IPS-20b (cell line): ENCODE results near the gene ATP8B4.
"Not testable (repeated sequence)": the region's sequence is repeated elsewhere in the genome, so short reads cannot be mapped to it uniquely, and the experiment has no call there.

Source experiments
- H3K27ac ChIP-seq: one replicate; pipeline ENCODE4 v1.5.1; 2013; ENCODE audit warnings: low read length
- H3K27me3 ChIP-seq: 2 replicates; pipeline ENCODE4 v1.6.1; 2013; ENCODE audit warnings: mild to moderate bottlenecking, low read length, inconsistent platforms; ENCODE audit not compliant: insufficient read depth
- H3K36me3 ChIP-seq: 2 replicates; pipeline ENCODE4 v1.6.1; 2013; ENCODE audit warnings: low read depth, mild to moderate bottlenecking, inconsistent platforms, low read length, moderate library complexity; ENCODE audit not compliant: insufficient read depth
- H3K4me1 ChIP-seq: 2 replicates; pipeline ENCODE4 v1.6.1; 2013; ENCODE audit warnings: mild to moderate bottlenecking, control low read depth, inconsistent platforms, low read length, moderate library complexity; ENCODE audit not compliant: insufficient read depth
- H3K4me3 ChIP-seq: 2 replicates; pipeline ENCODE4 v1.5.1; 2013; ENCODE audit warnings: mild to moderate bottlenecking, low read length, inconsistent platforms
- H3K9ac ChIP-seq: 2 replicates; pipeline ENCODE4 v1.6.1; 2013; ENCODE audit warnings: low read depth, mild to moderate bottlenecking, inconsistent platforms, low read length, moderate library complexity
- H3K9me3 ChIP-seq: 2 replicates; pipeline ENCODE4 v1.6.1; 2013; ENCODE audit warnings: mild to moderate bottlenecking, low read depth, low read length, inconsistent platforms; ENCODE audit not compliant: insufficient read depth

Gene ATP8B4

GRCh38 chr15:50119063-50120040, at the start of gene ATP8B4:
Gene ATP8B4, minus strand, starts transcription at chr15:50119233. Its CDS starts 12,267 bp downstream, at chr15:50106966.
- Histone ChIP-seq H3K27me3 (no peaks in the 10 kb centered on the region), H3K27ac (no peak within 1 kb of the TSS), H3K4me1 (peaks cover 10% of the 10 kb centered on the region; the same call in 1 of the 2 replicates), H3K9me3 (no peaks in the 10 kb centered on the region; the same call in 1 of the 2 replicates), H3K36me3 (no peaks in the 10 kb centered on the region), H3K4me3 (no peak within 1 kb of the TSS), H3K9ac (no peak within 1 kb of the TSS)

DNA sequence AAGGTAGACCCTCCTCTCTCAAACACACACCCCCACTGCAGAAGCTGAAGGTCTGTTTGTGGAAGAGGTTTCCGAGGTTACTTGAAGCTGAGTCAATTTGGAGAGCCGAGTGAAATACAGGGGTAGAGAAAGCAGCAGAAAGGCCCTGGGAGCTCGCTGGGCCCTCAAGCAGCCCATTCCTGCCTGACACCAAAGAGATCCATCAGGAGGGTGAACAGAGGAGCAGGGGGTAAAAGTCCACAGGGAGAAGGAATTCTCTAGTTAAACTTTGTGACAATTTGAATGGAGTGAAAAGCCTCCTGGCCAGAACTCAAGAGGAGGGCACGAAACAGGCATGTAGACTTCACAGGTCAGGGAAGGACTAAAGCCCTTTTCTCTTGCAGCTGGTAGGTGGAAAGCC, 49.3 kb upstream of the ATP8B4 start:
- Histone ChIP-seq H3K27me3 (no peaks in the 10 kb centered on the region), H3K36me3 (no peaks in the 10 kb centered on the region), H3K4me1 (no peaks in the 10 kb centered on the region; the same call in 1 of the 2 replicates), H3K27ac (no peak overlapping the region), H3K9ac (no peak overlapping the region), H3K9me3 (no peaks in the 10 kb centered on the region), H3K4me3 (no peak overlapping the region)

GRCh38 chr15:50167110-50167509, 48.1 kb upstream of the ATP8B4 start:
- no peaks in the 10 kb centered on the region for H3K27me3 ChIP-seq
- H3K4me1 ChIP-seq: no peaks in the 10 kb centered on the region; the same call in 1 of the 2 replicates

GRCh38 chr15:50166216-50166615, 47.2 kb upstream of the ATP8B4 start:
- Histone ChIP-seq H3K4me3 (no peak overlapping the region), H3K36me3 (no peaks in the 10 kb centered on the region), H3K27me3 (no peaks in the 10 kb centered on the region), H3K9ac (no peak overlapping the region), H3K9me3 (no peaks in the 10 kb centered on the region), H3K27ac (no peak overlapping the region), H3K4me1 (no peaks in the 10 kb centered on the region; the same call in 1 of the 2 replicates)

More at GRCh38 chr15:50167110-50167509, 48.1 kb upstream of the ATP8B4 start:
- Histone ChIP-seq H3K9me3 (no peaks in the 10 kb centered on the region), H3K9ac (no peak overlapping the region), H3K4me3 (no peak overlapping the region), H3K27ac (no peak overlapping the region), H3K36me3 (no peaks in the 10 kb centered on the region)

- H3K9me3 ChIP-seq: no peaks in the 10 kb centered on the region; the same call in 1 of the 2 replicates
- no peak overlapping the region for H3K9ac ChIP-seq
- H3K4me1 ChIP-seq: no peaks in the 10 kb centered on the region; the same call in 1 of the 2 replicates
- H3K36me3 ChIP-seq: no peaks in the 10 kb centered on the region
- no peak overlapping the region for H3K27ac ChIP-seq
- no peak overlapping the region for H3K4me3 ChIP-seq
- no peaks in the 10 kb centered on the region for H3K27me3 ChIP-seq
Measured at GRCh38 chr15:50164458-50164857, 45.4 kb upstream of the ATP8B4 start.

GRCh38 chr15:50163719-50164410, 44.8 kb upstream of the ATP8B4 start:
- Histone ChIP-seq H3K27me3 (no peaks in the 10 kb centered on the region), H3K36me3 (no peaks in the 10 kb centered on the region), H3K4me3 (no peak overlapping the region), H3K4me1 (no peaks in the 10 kb centered on the region; the same call in 1 of the 2 replicates), H3K9me3 (no peaks in the 10 kb centered on the region; the same call in 1 of the 2 replicates), H3K27ac (no peak overlapping the region), H3K9ac (no peak overlapping the region)

DNA sequence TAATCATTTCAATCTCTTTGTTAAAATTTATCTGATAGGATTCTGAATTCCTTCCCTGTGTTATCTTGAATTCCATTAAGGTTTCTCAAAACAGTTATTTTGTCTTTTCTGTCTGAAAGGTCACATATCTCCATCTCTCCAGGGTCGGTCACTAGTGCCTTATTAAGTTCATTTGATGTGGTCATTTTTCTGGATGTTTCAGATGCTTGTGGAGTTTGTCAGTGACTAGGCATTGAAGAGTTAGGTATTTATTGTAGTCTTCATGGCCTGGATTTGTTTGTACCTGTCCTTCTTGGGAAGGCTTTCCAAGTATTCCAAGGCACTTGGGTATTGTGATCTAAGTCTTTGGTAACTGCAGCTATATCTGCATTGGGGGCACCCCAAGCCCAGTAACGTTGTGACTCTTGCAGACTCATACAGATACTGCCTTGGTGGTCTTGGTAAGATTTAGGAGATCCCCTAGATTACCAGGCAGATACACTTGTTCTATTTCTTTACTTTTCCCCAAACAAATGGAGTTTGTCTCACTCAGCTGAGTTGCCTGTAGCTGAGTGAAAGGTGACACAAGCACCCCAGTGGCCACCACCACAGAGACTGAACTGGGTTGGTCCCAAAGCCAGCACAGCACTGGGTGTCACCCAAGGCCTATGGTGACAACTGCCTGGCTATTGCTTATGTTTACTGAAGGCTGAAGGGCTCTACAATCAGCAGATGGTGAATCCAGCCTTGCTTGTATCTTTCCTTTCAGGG, 44.1 kb upstream of the ATP8B4 start:
- Histone ChIP-seq H3K9ac (no peak overlapping the region), H3K4me1 (no peaks in the 10 kb centered on the region; the same call in 1 of the 2 replicates), H3K27me3 (no peaks in the 10 kb centered on the region), H3K4me3 (no peak overlapping the region), H3K36me3 (no peaks in the 10 kb centered on the region), H3K27ac (no peak overlapping the region), H3K9me3 (no peaks in the 10 kb centered on the region; the same call in 1 of the 2 replicates)

- not testable (repeated sequence) for H3K36me3 ChIP-seq, H3K9ac ChIP-seq, H3K27ac ChIP-seq, H3K27me3 ChIP-seq, H3K9me3 ChIP-seq, H3K4me3 ChIP-seq, H3K4me1 ChIP-seq
Measured at GRCh38 chr15:50158236-50158635, 39.2 kb upstream of the ATP8B4 start.

GRCh38 chr15:50151476-50151875, 32.4 kb upstream of the ATP8B4 start:
- Histone ChIP-seq H3K9ac (no peak overlapping the region), H3K27me3 (no peaks in the 10 kb centered on the region), H3K27ac (no peak overlapping the region), H3K4me1 (no peaks in the 10 kb centered on the region), H3K4me3 (no peak overlapping the region), H3K9me3 (peaks cover 2% of the 10 kb centered on the region; the same call in 1 of the 2 replicates), H3K36me3 (no peaks in the 10 kb centered on the region)

DNA sequence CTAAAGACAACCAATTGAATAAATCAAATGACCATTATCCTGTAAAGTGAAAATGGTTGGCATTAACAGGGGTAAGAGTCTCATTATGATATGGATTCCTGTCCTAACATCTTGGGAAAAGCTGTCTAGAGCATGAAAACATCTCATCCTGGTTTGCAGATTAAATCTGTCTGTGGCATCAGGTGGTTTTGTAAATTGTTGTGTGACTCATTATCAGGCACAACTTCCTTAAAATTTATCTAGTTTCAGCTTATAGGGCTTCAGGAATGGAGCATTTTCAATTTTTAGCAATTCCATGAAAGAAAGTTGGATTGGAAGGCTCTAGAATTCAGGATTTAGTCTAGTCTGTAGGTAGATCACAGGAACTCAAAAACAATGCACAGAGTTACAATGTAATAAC, 31.8 kb upstream of the ATP8B4 start:
- Histone ChIP-seq H3K9ac (no peak overlapping the region), H3K27ac (no peak overlapping the region)

GRCh38 chr15:50150349-50150748, 31.3 kb upstream of the ATP8B4 start:
- no peaks in the 10 kb centered on the region for H3K4me1 ChIP-seq
- H3K36me3 ChIP-seq: no peaks in the 10 kb centered on the region
- no peaks in the 10 kb centered on the region for H3K27me3 ChIP-seq
- H3K9ac ChIP-seq: no peak overlapping the region
- H3K27ac ChIP-seq: no peak overlapping the region
- no peaks in the 10 kb centered on the region for H3K9me3 ChIP-seq
- H3K4me3 ChIP-seq: no peak overlapping the region

More for the DNA sequence above, 31.8 kb upstream of the ATP8B4 start:
- Histone ChIP-seq H3K27me3 (no peaks in the 10 kb centered on the region), H3K4me1 (no peaks in the 10 kb centered on the region), H3K36me3 (no peaks in the 10 kb centered on the region), H3K9me3 (no peaks in the 10 kb centered on the region; the same call in 1 of the 2 replicates), H3K4me3 (no peak overlapping the region)
